Glutamatergic neuron (in vitro differentiated cells): ENCODE measurements around the gene CYB5R4. TPM values are rescaled to one million over a fixed set of nuclear protein-coding genes. Genes with fewer than 3 reads are reported as not detected.
"Not testable (repeated sequence)": the region's sequence is repeated elsewhere in the genome, so short reads cannot be mapped to it uniquely, and the experiment has no call there.

Experiments
- DNase-seq: peaks from one replicate; pipeline ENCODE4 v3.0.0; 2022
- H3K27ac Mint-ChIP-seq: one replicate; pipeline ENCODE4 v1.8.0; 2020; ENCODE audit warnings: mild to moderate bottlenecking, mixed read lengths, inconsistent platforms; ENCODE audit not compliant: unreplicated experiment
- H3K27me3 Mint-ChIP-seq: one replicate; pipeline ENCODE4 v1.8.0; 2020; ENCODE audit warnings: mild to moderate bottlenecking, moderate library complexity, mixed read lengths, inconsistent platforms; ENCODE audit not compliant: unreplicated experiment
- H3K36me3 Mint-ChIP-seq: one replicate; pipeline ENCODE4 v1.8.0; 2020; ENCODE audit warnings: mild to moderate bottlenecking, mixed read lengths, inconsistent platforms; ENCODE audit not compliant: unreplicated experiment
- H3K4me1 Mint-ChIP-seq: one replicate; pipeline ENCODE4 v1.8.0; 2020; ENCODE audit warnings: mild to moderate bottlenecking, low read depth, mixed read lengths, inconsistent platforms; ENCODE audit not compliant: unreplicated experiment
- H3K4me3 Mint-ChIP-seq: one replicate; pipeline ENCODE4 v1.8.0; 2020; ENCODE audit warnings: mild to moderate bottlenecking, mixed read lengths, inconsistent platforms; ENCODE audit not compliant: unreplicated experiment
- H3K9me3 Mint-ChIP-seq: one replicate; pipeline ENCODE4 v1.8.0; 2020; ENCODE audit warnings: mild to moderate bottlenecking, moderate library complexity, mixed read lengths, inconsistent platforms; ENCODE audit not compliant: unreplicated experiment
- CTCF ChIP-seq: fragments of 200-600 bp; sonication (generic); IDR thresholded peaks from one replicate; pipeline ENCODE4 v1.5.0; 2021; ENCODE audit not compliant: partially characterized antibody, unreplicated experiment
- total RNA-seq: library from RNA; stranded (reverse); fragmentation: NEBNext Ultra II Directional; extraction: Animal tissue kit (Norgen Biotek cat#: 25700); gene quantifications from one replicate; pipeline ENCODE4 v1.2.1, GENCODE V29; 2021; ENCODE audit not compliant: unreplicated experiment

The CYB5R4 gene
- total RNA-seq, 1 donor from 2014 or later: 23.1 TPM

GRCh38 chr6:83928286-83928685 is 68.8 kb downstream of the CYB5R4 start:
- Mint-ChIP-seq H3K36me3 (no peaks in the 10 kb centered on the region), H3K27ac (no peak overlapping the region), H3K27me3 (no peaks in the 10 kb centered on the region), H3K4me3 (no peak overlapping the region), H3K4me1 (no peaks in the 10 kb centered on the region), H3K9me3 (no peaks in the 10 kb centered on the region)
- no peak for DNase-seq
- no peak for TF ChIP-seq CTCF

- not testable (repeated sequence) for H3K4me3 Mint-ChIP-seq, H3K27me3 Mint-ChIP-seq, H3K27ac Mint-ChIP-seq, H3K4me1 Mint-ChIP-seq, DNase-seq
- Mint-ChIP-seq H3K36me3 (peaks cover 37% of the 10 kb centered on the region), H3K9me3 (peaks cover 21% of the 10 kb centered on the region)
Measured at GRCh38 chr6:83946201-83946833, 86.8 kb downstream of the CYB5R4 start.

- not testable (repeated sequence) for H3K4me1 Mint-ChIP-seq
- H3K9me3 Mint-ChIP-seq: peaks cover 19% of the 10 kb centered on the region
Measured at GRCh38 chr6:83947983-83948382, 88.5 kb downstream of the CYB5R4 start.

GRCh38 chr6:83948851-83949250 is 89.4 kb downstream of the CYB5R4 start:
- Mint-ChIP-seq H3K4me3 (no peak overlapping the region), H3K36me3 (peaks cover 23% of the 10 kb centered on the region), H3K9me3 (peaks cover 16% of the 10 kb centered on the region), H3K4me1 (no peaks in the 10 kb centered on the region), H3K27me3 (no peaks in the 10 kb centered on the region), H3K27ac (no peak overlapping the region)
- no peak for DNase-seq
- no peak for TF ChIP-seq CTCF

More at GRCh38 chr6:83947983-83948382, 88.5 kb downstream of the CYB5R4 start:
- peaks cover 31% of the 10 kb centered on the region for H3K36me3 Mint-ChIP-seq
- H3K27me3 Mint-ChIP-seq, H3K4me3 Mint-ChIP-seq, DNase-seq, H3K27ac Mint-ChIP-seq: not testable (repeated sequence)

GRCh38 chr6:83951423-83951822 is 91.9 kb downstream of the CYB5R4 start:
- not testable (repeated sequence) for H3K36me3 Mint-ChIP-seq, H3K4me3 Mint-ChIP-seq, H3K27me3 Mint-ChIP-seq, H3K9me3 Mint-ChIP-seq, H3K27ac Mint-ChIP-seq, H3K4me1 Mint-ChIP-seq, DNase-seq

GRCh38 chr6:83952830-83953229 is 93.3 kb downstream of the CYB5R4 start:
- peaks cover 4% of the 10 kb centered on the region for H3K36me3 Mint-ChIP-seq
- no peak for TF ChIP-seq CTCF
- no peak overlapping the region for H3K4me3 Mint-ChIP-seq
- no peak for DNase-seq
- no peak overlapping the region for H3K27ac Mint-ChIP-seq
- H3K9me3 Mint-ChIP-seq: peaks cover 1% of the 10 kb centered on the region
- no peaks in the 10 kb centered on the region for H3K4me1 Mint-ChIP-seq
- H3K27me3 Mint-ChIP-seq: no peaks in the 10 kb centered on the region
